Measurements from ENCODE around the gene ARID5B.

- TF ChIP-seq EZH2 (IDR thresholded peaks at IDR 0.05; ENCODE audit: borderline replicate concordance, low read length) (no peak), CTCF (conservative IDR thresholded peaks at IDR 0.05 in 1 of 2, IDR thresholded peaks at IDR 0.05 in 1 of 2; ENCODE audit: extremely low read depth in 1 of 2, insufficient read depth in 1 of 2, low read depth in 1 of 2, low read length in 2 of 2) (no peak)
These were observed 9.5 kb upstream of the ARID5B start for GRCh38 chr10:61891906-61892585.

All from mammary epithelial cell (primary cell).